ENCODE results near the gene MAL. TPM values are rescaled to one million over a fixed set of nuclear protein-coding genes. Genes with fewer than 3 reads are reported as not detected.

The MAL gene
- total RNA-seq, 1 donor from 2014 or later: 4.4 TPM

- peaks cover 81% of the 10 kb centered on the region for H3K27me3 ChIP-seq (ENCODE audit: low read depth)
- no peaks in the 10 kb centered on the region for H3K36me3 ChIP-seq
Observed at GRCh38 chr2:94994914-94995552, 30.5 kb upstream of the MAL start.

GRCh38 chr2:94995553-94996304 is 29.8 kb upstream of the MAL start:
- intact Hi-C loops (cut with micrococcal nuclease): no loop called here
- no peaks in the 10 kb centered on the region for H3K36me3 ChIP-seq
- H3K4me1 ChIP-seq: peaks cover 8% of the 10 kb centered on the region
- H3K27me3 ChIP-seq (ENCODE audit: low read depth): peaks cover 86% of the 10 kb centered on the region
- no peak for DNase-seq
- no peak overlapping the region for H3K27ac ChIP-seq (replicated peaks)
- H3K4me3 ChIP-seq: no peak overlapping the region
- no peak for TF ChIP-seq CTCF (IDR thresholded peaks at IDR 0.05; ENCODE audit: borderline replicate concordance)
- H3K9me3 ChIP-seq (replicated peaks): no peaks in the 10 kb centered on the region

More at GRCh38 chr2:94994914-94995552, 30.5 kb upstream of the MAL start:
- Histone ChIP-seq H3K4me1 (peaks cover 8% of the 10 kb centered on the region), H3K27ac (replicated peaks) (no peak overlapping the region), H3K9me3 (replicated peaks) (no peaks in the 10 kb centered on the region), H3K4me3 (no peak overlapping the region)
- no peak for DNase-seq
- no peak for TF ChIP-seq CTCF (IDR thresholded peaks at IDR 0.05; ENCODE audit: borderline replicate concordance)
- intact Hi-C loops (cut with micrococcal nuclease): no loop called here

- no peaks in the 10 kb centered on the region for H3K9me3 ChIP-seq (replicated peaks)
- H3K4me1 ChIP-seq: peaks cover 8% of the 10 kb centered on the region
- no peak overlapping the region for H3K4me3 ChIP-seq
- no peak for DNase-seq
- no peaks in the 10 kb centered on the region for H3K36me3 ChIP-seq
- H3K27ac ChIP-seq (replicated peaks): no peak overlapping the region
- TF ChIP-seq CTCF (IDR thresholded peaks at IDR 0.05; ENCODE audit: borderline replicate concordance): no peak
- intact Hi-C loops (cut with micrococcal nuclease): no loop called here
- H3K27me3 ChIP-seq (ENCODE audit: low read depth): peaks cover 86% of the 10 kb centered on the region
Observed at GRCh38 chr2:94996305-94997100, 29.0 kb upstream of the MAL start.

- Histone ChIP-seq H3K36me3 (no peaks in the 10 kb centered on the region), H3K9me3 (replicated peaks) (no peaks in the 10 kb centered on the region), H3K4me1 (peaks cover 8% of the 10 kb centered on the region), H3K4me3 (peak overlapping the region; percentile 51), H3K27ac (replicated peaks) (no peak overlapping the region), H3K27me3 (ENCODE audit: low read depth) (peaks cover 78% of the 10 kb centered on the region)
- intact Hi-C loops (cut with micrococcal nuclease): no loop called here
- DNase-seq: no peak
- peak; percentile 20 for TF ChIP-seq CTCF (IDR thresholded peaks at IDR 0.05; ENCODE audit: borderline replicate concordance)
Observed at GRCh38 chr2:94997981-94998930, 27.3 kb upstream of the MAL start.

Data from left ventricle myocardium inferior (tissue), 1 donor.